ENCODE measurements around the gene TANC1. TPM values are rescaled to one million over a fixed set of nuclear protein-coding genes. Genes with fewer than 3 reads are reported as not detected.

The TANC1 gene
- total RNA-seq, 1 experiment from 2014 or later = 2.5 TPM

GRCh38 chr2:159251296-159252173 lies 283.1 kb downstream of the TANC1 start:
- Mint-ChIP-seq H3K4me1 (no peaks in the 10 kb centered on the region), H3K27me3 (ENCODE audit: low read depth) (no peaks in the 10 kb centered on the region), H3K36me3 (ENCODE audit: insufficient read depth in 1 of 3, low read depth in 3 of 3) (peaks cover 0 to 3% (median 0%) of the 10 kb centered on the region in 3 experiments; a peak in 2 of 7 replicates), H3K4me3 (no peak overlapping the region), H3K9me3 (no peaks in the 10 kb centered on the region), H3K27ac (peak overlapping the region in 1 of 3 experiments; percentile 69; a peak in 2 of 7 replicates)
- H2BK20ac ChIP-seq (ENCODE audit: low read depth, low read length, poor library complexity, severe bottlenecking) = no peak overlapping the region
- no peak overlapping the region for H3K18ac ChIP-seq (ENCODE audit: insufficient read length, low read depth, low read length)
- H2BK15ac ChIP-seq (ENCODE audit: low read depth, low read length) = no peak overlapping the region
- no peak overlapping the region for H3K4me2 ChIP-seq (ENCODE audit: insufficient read depth, insufficient read length, low read length)
- no peak for TF ChIP-seq CTCF (conservative IDR thresholded peaks at IDR 0.05)
- no peak overlapping the region for H2AK5ac ChIP-seq (ENCODE audit: insufficient read length, low read length)
- H2BK12ac ChIP-seq (ENCODE audit: insufficient read length, low read depth, low read length) = no peak overlapping the region
- H3K27ac ChIP-seq (ENCODE audit: insufficient read length, low read depth, low read length) = no peak overlapping the region
- no peaks in the 10 kb centered on the region for H3K9me3 ChIP-seq (ENCODE audit: control insufficient read depth, low read depth, low read length)
- no peak overlapping the region for H3T11ph ChIP-seq (ENCODE audit: low read length)
- H3K56ac ChIP-seq (ENCODE audit: insufficient read length, low read depth, low read length) = no peak overlapping the region
- H3K79me2 ChIP-seq (ENCODE audit: insufficient read depth, low read length) = no peaks in the 10 kb centered on the region
- no peak overlapping the region for H2BK120ac ChIP-seq (ENCODE audit: low read depth, low read length, poor library complexity, severe bottlenecking)
- WGBS (ENCODE audit: extremely low coverage, insufficient read length, low lambda C conversion rate) = no CpG with 5 or more reads among the region's 12 CpGs
- no peak overlapping the region for H3K4ac ChIP-seq (ENCODE audit: low read depth, low read length)
- H4K91ac ChIP-seq (ENCODE audit: insufficient read length, low read depth, low read length) = no peak overlapping the region
- H3K79me1 ChIP-seq (ENCODE audit: insufficient read depth, low read depth, low read length, poor library complexity, severe bottlenecking) = no peaks in the 10 kb centered on the region
- no peak for DNase-seq
- H2AFZ ChIP-seq (ENCODE audit: low read length) = no peak overlapping the region
- no peaks in the 10 kb centered on the region for H3K27me3 ChIP-seq (ENCODE audit: insufficient read depth, low read length)
- no peak overlapping the region for H2BK5ac ChIP-seq (ENCODE audit: insufficient read length, low read length)
- H4K8ac ChIP-seq (replicated peaks; ENCODE audit: insufficient read length, low read depth, low read length) = no peak overlapping the region
- no peaks in the 10 kb centered on the region for H3K23me2 ChIP-seq (ENCODE audit: insufficient read length, low read depth, low read length, poor library complexity, severe bottlenecking)
- H4K20me1 ChIP-seq (ENCODE audit: control insufficient read depth, insufficient read depth, insufficient read length) = no peaks in the 10 kb centered on the region
- no peak overlapping the region for H3K23ac ChIP-seq (ENCODE audit: insufficient read length, low read depth, low read length)
- H3K14ac ChIP-seq (ENCODE audit: insufficient read depth, low read length) = no peak overlapping the region
- H3K9ac ChIP-seq (ENCODE audit: extremely low read depth, insufficient read length, low read length) = no peak overlapping the region
- H3K4me1 ChIP-seq (ENCODE audit: insufficient read depth, low read length) = no peaks in the 10 kb centered on the region
- no peak overlapping the region for H4K5ac ChIP-seq (ENCODE audit: insufficient read length, low read depth, low read length)
